NCI-H82 (cell line): ENCODE data around the gene MCRIP2.

Experiments
- DNase-seq: peaks from one replicate; lab custom pipeline; 2025; lab: John Stamatoyannopoulos, UW

MCRIP2 gene

DNA sequence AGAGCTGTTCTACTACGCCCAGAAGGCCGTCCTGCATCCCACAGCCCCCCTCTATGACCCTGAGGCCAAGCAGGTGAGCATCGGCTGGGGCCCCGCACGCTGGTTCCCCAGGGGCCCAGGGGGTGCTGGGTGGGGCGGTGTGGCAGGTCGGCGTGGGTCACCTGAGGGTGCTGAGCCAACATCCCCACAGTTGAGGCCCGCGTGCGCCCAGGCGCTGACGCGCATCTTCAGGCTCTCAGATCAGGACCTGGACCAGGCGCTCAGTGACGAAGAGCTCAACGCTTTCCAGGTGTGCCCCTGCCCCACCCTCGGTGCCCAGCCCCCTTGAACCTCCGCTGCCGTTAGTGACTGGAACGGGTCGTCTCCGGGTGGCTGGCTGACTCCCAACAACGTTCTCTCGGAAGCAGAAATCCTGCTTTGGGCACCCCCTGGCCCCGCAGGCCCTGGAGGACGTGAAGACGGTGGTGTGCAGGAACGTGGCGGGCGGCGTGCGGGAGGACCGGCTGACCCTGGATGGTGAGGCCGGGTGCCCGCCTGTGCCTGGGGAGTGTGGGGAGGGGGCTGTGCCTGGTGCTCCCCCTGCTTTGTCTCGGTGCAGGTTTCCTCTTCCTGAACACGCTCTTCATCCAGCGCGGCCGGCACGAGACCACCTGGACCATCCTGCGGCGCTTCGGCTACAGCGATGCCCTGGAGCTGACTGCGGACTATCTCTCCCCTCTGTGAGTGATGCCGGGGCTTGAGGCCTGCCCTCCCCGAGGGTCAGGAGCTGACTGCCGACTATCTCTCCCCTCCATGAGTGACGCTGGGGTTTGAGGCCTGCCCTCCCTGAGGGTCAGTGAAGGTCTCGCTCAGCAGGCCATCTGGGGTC is 29.1 kb downstream of the MCRIP2 start:
- no peak for DNase-seq

DNA sequence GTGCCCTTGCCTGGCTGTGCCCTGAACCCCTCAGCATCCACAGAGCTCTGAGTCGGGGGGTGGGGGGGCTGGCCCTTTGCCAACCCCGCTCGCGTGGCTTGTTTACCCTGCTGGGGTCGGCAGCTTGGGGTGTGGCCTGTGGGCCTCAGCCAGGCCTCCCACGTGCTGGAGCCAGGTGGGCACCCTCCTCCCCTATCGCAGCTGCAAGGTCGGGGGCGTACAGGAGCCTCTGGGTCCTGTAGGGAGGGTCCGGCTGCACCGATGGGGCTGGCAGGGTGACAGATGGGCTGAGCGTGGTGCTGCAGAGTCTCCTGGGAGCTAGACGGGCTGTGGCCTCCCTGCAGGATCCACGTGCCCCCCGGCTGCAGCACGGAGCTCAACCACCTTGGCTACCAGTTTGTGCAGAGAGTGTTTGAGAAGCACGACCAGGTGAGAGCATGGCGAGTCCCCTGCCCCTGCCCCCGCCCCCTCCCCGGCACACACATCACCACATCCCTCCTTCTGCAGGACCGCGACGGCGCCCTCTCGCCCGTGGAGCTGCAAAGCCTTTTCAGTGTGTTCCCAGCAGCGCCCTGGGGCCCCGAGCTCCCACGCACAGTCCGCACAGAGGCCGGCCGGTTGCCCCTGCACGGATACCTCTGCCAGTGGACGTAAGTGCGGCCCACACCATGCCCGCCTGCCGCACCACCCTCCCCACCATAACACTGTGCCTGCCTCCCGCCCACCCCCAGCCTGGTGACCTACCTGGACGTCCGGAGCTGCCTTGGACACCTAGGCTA is 29.9 kb downstream of the MCRIP2 start:
- DNase-seq: peak; percentile 33

DNA sequence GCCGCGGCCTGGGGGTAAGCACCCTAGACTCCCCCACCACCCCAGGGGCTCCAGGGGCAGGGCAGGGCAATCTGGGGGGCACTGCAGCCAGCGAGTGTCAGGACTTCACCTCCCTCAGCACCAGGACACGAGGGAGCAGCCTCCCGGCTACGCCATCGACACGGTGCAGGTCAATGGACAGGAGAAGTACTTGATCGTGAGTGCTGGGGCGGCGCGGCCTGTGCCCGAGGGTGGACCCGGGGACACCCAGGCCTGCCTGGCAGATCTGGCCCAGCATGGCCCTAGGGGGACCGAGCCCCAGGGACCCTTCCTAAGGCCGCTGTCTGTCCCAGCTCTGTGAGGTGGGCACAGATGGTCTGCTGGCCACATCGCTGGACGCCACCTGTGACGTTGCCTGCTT is 30.7 kb downstream of the MCRIP2 start:
- DNase-seq: no peak

DNA sequence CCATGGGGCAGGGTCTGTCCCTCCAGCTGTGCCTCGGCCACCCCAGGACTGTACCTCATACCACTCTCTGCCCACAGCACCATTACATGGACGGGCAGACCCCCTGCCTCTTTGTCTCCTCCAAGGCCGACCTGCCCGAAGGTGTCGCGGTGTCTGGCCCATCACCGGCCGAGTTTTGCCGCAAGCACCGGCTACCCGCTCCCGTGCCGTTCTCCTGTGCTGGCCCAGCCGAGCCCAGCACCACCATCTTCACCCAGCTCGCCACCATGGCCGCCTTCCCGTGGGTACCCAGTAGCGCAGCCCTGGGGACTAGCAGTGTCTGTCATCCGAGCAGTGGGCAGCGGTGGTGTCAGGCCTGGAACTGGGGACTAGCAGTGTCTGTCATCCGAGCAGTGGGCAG is 31.2 kb downstream of the MCRIP2 start:
- DNase-seq: no peak

DNA sequence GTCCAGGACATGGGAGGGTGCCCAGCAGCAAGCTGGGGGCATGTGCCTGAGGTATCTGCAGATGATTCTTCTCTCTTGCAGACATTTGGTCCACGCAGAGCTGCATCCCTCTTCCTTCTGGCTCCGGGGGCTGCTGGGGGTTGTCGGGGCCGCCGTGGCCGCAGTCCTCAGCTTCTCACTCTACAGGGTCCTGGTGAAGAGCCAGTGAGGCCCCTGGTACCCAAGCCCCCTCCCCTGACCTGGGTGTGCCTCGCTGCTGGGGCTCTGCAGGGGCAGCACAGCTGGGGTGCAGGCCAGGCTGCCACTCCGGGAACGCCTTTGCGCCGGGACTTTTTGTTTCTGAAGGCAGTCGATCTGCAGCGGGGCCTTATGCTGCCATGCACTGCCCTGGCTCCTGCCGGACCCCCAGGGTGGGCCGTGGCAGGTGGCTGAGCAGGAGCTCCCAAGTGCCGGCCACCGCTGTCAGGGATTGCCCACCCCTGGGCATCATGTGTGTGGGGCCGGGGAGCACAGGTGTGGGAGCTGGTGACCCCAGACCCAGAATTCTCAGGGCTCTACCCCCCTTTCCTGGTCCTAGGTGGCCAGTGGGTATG is 31.9 kb downstream of the MCRIP2 start:
- no peak for DNase-seq

DNA sequence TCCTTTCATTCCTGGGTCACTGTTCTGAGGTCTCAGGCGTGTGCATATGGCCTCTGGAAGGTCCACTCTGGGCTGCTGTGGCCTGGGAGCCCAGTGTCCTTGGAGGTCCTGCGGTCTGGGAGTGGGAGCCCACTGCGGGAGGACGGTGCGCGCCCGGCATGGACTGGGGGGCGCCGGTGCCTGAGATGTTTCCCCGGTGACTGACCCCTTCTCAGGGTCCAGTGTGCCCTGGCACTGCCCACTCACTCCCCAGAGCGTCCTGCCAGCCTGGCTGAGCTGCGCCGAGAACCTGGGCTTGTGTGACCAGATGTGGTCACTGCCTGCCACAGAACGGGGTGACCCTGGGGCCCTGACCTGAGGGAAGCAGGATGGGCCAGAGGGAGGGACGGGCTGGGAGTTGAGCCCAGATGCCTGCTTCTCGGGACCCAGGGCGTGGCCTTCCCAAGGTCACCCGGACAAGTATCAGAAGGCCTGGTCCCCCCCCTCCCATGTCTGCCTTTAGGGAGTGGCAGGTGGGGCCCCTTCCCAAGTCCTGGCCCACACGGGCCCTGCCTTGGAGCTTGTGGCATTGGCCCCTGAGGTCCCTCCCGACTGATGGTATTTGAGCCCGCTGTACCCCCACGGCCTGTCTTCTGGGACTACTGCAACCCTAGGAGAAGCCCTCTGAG is 32.7 kb downstream of the MCRIP2 start:
- no peak for DNase-seq

DNA sequence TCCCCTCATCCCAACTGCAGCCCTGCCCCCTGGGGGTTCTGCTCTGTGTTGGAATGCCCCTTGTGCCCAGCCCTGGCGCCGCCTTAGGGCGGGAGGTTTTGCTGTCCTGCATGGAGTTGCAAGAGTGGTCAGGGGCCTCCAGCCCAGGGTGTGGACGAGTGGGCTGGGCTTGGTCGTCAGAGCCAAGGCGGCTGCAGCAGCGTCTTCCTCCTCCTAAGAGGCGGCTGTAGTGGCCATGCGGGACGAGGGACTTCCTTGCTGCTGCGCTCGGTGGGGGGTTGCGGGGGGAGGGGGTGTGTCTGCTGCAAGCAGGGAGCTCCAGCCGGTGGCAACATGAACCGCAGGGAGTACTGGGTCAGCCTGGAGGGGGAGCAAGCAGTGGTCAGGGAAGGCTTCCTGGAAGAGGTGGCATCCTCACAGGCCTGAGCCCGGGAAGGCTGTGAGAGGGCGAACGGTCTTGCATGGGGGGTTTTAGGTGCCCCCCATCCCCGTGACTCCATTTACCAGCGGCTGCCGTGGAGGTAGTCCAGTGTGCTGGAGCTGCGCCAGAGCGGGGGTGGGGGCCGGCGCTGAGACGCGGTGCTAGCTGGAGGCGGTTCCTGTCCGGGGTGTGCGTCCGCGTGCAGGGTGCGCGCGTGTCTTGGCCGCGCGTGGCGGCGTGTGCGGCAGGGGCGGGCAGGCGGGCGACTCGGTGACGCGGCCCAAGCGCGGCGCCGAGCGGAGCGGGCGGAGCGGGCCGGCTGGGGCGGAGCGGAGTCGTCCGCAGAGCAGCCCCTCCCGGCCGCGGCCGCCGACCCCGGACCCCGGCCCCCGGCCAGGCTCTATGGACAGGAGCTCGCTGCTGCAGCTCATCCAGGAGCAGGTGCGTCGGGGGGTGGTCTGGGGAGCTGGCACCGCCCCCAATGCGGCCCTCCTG is 33.6 kb downstream of the MCRIP2 start, which contains the start of gene RHBDL1:
Gene RHBDL1, plus strand, starts transcription at position 704 of the 916 bp plus-strand sequence. Its CDS starts 120 bp downstream, at position 824.
- DNase-seq: peak; percentile 68

DNA sequence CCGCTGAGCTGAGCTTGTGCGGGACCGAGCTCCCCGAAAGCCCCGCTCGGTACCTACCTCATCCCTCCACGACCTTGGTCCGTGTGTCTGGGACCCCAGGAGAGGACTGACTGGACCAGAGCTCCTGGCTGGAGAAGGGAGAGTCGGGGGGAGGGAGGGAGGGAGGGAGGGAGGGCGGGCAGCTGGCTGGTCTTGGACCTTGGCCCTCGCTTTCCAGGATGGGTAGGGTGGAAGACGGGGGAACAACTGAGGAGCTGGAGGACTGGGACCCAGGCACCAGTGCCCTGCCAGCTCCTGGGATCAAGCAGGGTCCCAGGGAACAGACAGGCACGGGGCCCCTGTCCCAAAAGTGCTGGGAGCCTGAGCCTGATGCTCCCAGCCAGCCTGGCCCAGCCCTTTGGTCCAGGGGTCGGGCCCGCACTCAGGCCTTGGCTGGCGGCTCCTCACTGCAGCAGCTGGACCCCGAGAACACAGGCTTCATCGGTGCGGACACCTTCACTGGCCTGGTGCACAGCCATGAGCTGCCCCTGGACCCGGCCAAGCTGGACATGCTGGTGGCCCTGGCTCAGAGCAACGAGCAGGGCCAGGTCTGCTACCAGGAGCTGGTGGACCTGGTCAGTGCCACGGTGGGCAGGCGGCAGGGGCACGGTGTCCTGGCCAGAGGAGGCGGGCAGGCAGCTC is 34.4 kb downstream of the MCRIP2 start:
- no peak for DNase-seq

DNA sequence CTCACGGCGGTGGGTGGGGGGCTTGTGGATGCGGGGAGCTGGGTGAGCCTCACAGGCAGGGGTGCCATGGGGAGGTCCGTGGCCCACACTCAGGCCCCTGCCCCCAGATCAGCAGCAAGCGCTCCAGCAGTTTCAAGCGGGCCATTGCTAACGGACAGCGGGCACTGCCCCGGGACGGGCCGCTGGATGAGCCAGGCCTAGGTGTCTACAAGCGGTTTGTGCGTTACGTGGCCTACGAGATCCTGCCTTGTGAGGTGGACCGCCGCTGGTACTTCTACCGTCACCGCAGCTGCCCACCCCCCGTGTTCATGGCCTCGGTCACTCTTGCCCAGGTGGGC is 34.9 kb downstream of the MCRIP2 start:
- no peak for DNase-seq

DNA sequence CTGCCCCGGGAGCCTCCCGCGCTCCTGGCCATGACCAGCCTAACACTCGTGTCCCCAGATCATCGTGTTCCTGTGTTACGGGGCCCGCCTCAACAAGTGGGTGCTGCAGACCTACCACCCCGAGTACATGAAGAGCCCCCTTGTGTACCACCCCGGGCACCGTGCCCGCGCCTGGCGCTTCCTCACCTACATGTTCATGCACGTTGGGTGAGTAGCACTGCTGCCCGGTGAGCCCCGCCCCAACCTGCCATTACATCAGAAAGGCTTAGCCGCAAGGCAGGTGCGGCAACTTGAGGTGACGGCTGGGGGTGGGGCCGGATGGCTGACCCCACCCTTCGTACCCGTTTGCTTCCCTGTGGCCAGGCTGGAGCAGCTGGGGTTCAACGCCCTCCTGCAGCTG is 35.3 kb downstream of the MCRIP2 start:
- DNase-seq: no peak

DNA sequence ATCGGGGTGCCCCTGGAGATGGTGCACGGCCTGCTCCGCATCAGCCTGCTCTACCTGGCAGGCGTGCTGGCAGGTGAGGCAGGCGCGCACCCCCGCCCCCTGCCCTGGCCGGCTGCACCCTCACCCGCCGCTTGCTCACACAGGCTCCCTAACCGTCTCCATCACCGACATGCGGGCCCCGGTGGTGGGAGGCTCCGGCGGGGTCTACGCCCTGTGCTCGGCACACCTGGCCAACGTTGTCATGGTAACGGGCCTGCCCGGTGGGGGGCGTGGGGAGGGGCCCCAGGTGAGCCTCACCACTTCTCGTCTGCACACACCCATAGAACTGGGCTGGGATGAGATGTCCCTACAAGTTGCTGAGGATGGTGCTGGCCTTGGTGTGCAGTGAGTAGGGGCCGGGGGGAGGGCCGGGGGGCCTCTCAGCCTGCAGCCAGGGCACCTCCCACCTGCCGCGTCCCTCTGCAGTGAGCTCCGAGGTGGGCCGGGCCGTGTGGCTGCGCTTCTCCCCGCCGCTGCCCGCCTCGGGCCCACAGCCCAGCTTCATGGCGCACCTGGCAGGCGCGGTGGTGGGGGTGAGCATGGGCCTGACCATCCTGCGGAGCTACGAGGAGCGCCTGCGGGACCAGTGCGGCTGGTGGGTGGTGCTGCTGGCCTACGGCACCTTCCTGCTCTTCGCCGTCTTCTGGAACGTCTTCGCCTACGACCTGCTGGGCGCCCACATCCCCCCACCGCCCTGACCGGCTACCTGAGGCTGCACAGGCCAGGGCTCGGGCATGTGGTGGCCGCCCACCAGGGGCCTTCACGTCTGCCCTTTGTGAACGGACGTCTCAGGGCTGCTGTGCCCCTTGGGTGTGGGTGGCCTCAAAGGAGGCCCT is 35.9 kb downstream of the MCRIP2 start:
- DNase-seq: no peak

DNA sequence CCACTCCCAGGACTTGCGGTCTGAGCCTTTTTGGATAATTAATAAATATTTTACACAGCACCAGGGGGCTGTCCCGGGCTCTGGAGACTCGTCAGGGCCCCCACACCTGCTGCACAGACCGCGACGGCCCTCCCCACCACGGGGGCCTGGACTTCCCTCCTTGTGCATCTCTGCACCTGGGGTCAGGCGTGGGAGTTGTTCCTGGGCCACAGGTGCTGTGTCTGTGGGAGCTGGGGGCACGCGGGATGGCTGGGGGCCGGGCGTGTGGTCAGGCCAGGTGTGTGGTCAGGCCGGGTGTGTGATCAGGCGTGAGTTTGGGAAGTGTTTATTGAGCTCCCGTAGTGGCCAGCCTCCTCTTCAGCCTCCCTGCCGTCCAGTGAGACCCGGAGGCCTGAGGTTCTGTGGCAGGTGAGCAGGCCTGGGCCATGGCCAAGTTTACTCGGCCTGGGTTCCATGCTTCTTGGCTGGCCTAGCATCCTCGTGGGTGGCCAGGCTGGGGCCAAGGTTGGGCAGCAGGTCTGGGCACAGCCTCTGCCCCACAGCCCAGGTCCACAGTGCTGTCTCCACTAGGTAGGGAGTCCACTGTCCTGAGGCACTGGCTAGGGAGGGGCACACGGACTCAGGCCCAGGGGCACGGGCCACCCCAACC is 36.7 kb downstream of the MCRIP2 start:
- no peak for DNase-seq

DNA sequence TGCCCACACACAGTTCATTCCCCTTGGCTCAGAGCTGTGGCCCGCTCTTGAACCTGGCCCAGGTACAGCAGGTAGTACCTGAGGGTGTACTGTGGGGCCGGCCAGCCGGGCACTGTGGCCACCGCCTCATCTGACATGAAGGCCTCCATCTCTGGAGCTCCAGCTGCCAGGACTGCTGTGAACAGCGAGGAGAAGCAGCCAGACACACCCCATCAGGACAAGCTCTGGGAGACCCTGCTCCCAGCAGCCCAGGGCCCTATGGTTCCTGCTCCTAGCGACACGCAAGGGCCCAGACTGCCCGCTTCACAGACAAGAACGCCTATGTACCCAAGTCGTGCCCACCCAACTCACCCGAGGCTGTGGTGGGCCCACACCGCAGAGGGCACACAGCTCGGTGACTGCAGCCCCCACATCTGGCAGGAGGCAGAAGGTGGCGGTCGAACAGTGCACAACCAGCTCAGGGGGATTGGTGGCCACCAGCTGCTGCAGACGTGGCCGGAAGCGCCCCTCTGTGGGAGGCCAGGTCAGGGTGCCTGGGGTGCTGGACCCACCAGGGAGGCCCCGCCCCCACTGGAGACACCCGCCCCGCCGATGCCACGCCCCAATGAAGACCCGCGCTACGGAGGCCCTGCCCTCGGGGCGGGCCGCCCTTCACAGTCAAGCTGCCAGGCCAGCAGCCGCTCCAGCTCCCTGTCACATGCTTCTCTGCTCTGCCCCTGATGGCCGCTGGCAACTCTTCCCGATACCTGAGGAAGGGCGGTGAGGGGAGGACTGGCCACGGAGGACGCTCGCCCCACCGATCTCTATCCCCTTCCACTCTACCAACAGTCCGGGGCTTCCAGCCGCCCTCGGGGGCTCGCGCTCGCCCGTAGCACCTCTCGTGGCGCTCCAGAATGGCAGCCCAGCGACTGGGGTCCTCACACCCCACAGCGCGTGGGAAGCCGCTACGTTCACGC is 37.5 kb downstream of the MCRIP2 start:
- peak; percentile 87 for DNase-seq

DNA sequence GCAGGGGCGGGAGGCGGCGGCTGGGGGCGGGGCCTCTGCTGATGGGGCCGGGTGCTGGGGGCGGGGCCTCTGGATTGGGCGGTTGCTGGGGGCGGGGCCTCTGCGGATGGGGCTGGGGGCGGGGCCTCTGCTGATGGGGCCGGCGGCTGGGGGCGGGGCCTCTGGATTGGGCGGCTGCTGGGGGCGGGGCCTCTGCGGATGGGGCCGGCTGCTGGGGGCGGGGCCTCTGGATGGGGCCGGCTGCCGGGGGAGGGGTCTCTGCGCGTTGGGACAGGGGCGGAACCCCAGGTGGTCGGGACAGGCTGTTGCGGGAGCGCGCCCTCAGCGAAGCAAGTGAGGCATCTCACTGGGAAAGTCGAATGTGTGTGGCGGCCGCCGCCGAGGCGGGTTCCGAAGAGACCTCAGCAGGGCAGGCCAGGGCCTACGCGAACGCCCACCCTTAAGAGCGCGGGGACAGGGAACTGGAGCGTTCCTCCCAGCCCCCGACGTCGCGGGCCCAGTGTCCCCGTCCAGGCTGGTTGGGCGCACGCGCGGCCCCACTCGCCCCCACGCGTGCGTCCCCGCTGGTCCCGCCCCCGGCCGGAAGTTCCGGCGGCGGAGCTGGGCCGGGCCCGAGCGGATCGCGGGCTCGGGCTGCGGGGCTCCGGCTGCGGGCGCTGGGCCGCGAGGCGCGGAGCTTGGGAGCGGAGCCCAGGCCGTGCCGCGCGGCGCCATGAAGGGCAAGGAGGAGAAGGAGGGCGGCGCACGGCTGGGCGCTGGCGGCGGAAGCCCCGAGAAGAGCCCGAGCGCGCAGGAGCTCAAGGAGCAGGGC is 38.4 kb downstream of the MCRIP2 start, which contains the start of gene STUB1:
Gene STUB1, plus strand, starts transcription at position 597 of the 811 bp plus-strand sequence. Its CDS starts 116 bp downstream, at position 713.
- DNase-seq: peak; percentile 96

DNA sequence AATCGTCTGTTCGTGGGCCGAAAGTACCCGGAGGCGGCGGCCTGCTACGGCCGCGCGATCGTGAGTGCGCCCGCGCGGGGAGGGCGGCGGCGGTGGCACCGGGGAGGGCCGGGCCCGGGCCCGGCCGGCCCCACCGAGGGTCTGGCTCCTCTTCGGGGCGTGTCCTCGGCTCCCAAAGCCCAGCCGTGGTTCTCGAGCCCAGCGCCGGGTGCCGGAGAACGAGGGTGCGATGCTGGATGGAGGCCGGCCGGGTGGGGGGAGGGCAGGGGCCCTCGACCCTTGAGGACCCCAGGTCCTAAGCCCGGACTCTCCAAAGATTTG is 39.0 kb downstream of the MCRIP2 start:
- no peak for DNase-seq

DNA sequence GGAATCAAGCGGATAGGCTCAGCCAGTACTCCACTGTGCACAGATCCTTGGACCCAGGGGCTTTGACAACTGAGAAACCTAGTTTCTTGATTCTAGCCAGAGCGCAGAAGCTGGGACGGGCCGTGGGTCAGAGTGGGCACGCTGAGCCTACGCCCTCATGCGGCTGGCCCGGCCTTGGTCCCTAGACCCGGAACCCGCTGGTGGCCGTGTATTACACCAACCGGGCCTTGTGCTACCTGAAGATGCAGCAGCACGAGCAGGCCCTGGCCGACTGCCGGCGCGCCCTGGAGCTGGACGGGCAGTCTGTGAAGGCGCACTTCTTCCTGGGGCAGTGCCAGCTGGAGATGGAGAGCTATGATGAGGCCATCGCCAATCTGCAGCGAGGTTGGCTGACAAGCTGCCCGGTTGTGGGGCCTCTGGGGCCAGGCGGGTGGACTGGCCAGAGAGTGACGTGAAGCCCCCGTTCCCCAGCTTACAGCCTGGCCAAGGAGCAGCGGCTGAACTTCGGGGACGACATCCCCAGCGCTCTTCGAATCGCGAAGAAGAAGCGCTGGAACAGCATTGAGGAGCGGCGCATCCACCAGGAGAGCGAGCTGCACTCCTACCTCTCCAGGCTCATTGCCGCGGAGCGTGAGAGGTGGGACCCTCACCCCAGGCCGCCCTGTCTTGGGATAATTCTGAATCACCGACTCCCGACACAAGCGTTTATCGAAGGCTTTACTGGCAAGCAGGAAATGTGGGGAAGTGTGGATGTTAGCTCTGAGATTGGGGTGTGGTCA is 39.5 kb downstream of the MCRIP2 start:
- peak; percentile 56 for DNase-seq
